Head of caudate nucleus (tissue), 42 donors: ENCODE results near the gene SSH2.

Experiments used
- DNase-seq, 42 donors: peaks; one replicate each; pipeline versions ENCODE4 v3.0.0 to v3.0.0-alpha.2; 2020 to 2021; ENCODE audit warnings: mixed read lengths in 7 of 42
- intact Hi-C: fragments of 100-400 bp; cut with DNase I; formaldehyde crosslinking; loops from one replicate; pipeline ENCODE4 v1.15.0; 2022

The SSH2 gene

GRCh38 chr17:29592850-29593551, 337.0 kb downstream of the SSH2 start, which contains the start of gene ANKRD13B:
Gene ANKRD13B (plus strand): TSS chr17:29593132. CDS start chr17:29593622, 490 bp downstream.
- DNase-seq: peak in 39 of 42 donors; percentile 61 to 92 (median 82)
- intact Hi-C loops: no loop called here

- intact Hi-C loops: no loop called here
- peak; percentile 83 to 98 (median 94) for DNase-seq
Measured at GRCh38 chr17:29591737-29592608, 338.1 kb downstream of the SSH2 start.

GRCh38 chr17:29591146-29591736, 338.8 kb downstream of the SSH2 start:
- DNase-seq: peak in 36 of 42 donors; percentile 56 to 85 (median 71)
- intact Hi-C loops: no loop called here

- peak in 33 of 42 donors; percentile 54 to 87 (median 72) for DNase-seq
- intact Hi-C loops: no loop called here
Measured at GRCh38 chr17:29590411-29591145, 339.4 kb downstream of the SSH2 start.

- DNase-seq: peak; percentile 63 to 95 (median 89)
- intact Hi-C loops: no loop called here
Measured at GRCh38 chr17:29589524-29590410, 340.3 kb downstream of the SSH2 start, which contains the start of gene GIT1. Gene GIT1 (minus strand): TSS chr17:29589648. CDS start chr17:29589378, 270 bp downstream.

- peak in 29 of 42 donors; percentile 55 to 82 (median 65) for DNase-seq
- intact Hi-C loops: no loop called here
Measured at GRCh38 chr17:29588562-29589411, 341.2 kb downstream of the SSH2 start.

- intact Hi-C loops: no loop called here
- DNase-seq: peak in 1 of 42 donors; percentile 16
Measured at GRCh38 chr17:29588017-29588561, 341.9 kb downstream of the SSH2 start.

GRCh38 chr17:29587591-29587990, 342.4 kb downstream of the SSH2 start:
- DNase-seq: peak in 1 of 42 donors; percentile 8
- intact Hi-C loops: no loop called here

GRCh38 chr17:29586676-29587469, 343.2 kb downstream of the SSH2 start:
- intact Hi-C loops: no loop called here

GRCh38 chr17:29585080-29585751, 344.8 kb downstream of the SSH2 start:
- peak in 6 of 42 donors; percentile 14 to 52 (median 32) for DNase-seq

More at GRCh38 chr17:29586676-29587469, 343.2 kb downstream of the SSH2 start:
- peak in 1 of 42 donors; percentile 16 for DNase-seq

GRCh38 chr17:29584452-29585079, 345.5 kb downstream of the SSH2 start:
- DNase-seq: peak; percentile 69 to 95 (median 86)
- intact Hi-C loops: no loop called here

More at GRCh38 chr17:29585080-29585751, 344.8 kb downstream of the SSH2 start:
- intact Hi-C loops: no loop called here

- intact Hi-C loops: no loop called here
- peak in 1 of 42 donors; percentile 30 for DNase-seq
Measured at GRCh38 chr17:29583324-29584248, 346.4 kb downstream of the SSH2 start.

- DNase-seq: peak; percentile 76 to 95 (median 88)
- intact Hi-C loops: no loop called here
Measured at GRCh38 chr17:29582772-29583171, 347.3 kb downstream of the SSH2 start.
